ENCODE data around the gene AIFM2. TPM values are rescaled to one million over a fixed set of nuclear protein-coding genes. Genes with fewer than 3 reads are reported as not detected.
A peak's percentile ranks its signal among the peaks of the same experiment; 100 is the strongest.
"Not testable (repeated sequence)": the region's sequence is repeated elsewhere in the genome, so short reads cannot be mapped to it uniquely, and the experiment has no call there.

AIFM2 gene
- 6.6 TPM for polyA plus RNA-seq (ENCODE audit: insufficient read length)
- long read RNA-seq, donor 1, partial matches to known transcripts, result 0 of 2 reads
- long read RNA-seq, donor 1, other reads (novel, unspliced or antisense), result 0 of 2 reads
- long read RNA-seq, donor 2, partial matches to known transcripts, result 0 of 1 reads
- long read RNA-seq, donor 2, other reads (novel, unspliced or antisense), result 0 of 1 reads
- long read RNA-seq, donor 3, result 0 reads
- long read RNA-seq, donor 4, result 0 reads
- long read RNA-seq, donor 5, partial matches to known transcripts, result 155 of 159 reads
- long read RNA-seq, donor 5, other reads (novel, unspliced or antisense), result 0 of 159 reads
- long read RNA-seq, donor 6, partial matches to known transcripts, result 0 of 1 reads
- long read RNA-seq, donor 6, other reads (novel, unspliced or antisense), result 0 of 1 reads
- long read RNA-seq, donor 7, partial matches to known transcripts, result 0 of 5 reads
- long read RNA-seq, donor 7, other reads (novel, unspliced or antisense), result 0 of 5 reads
- long read RNA-seq, donor 8, partial matches to known transcripts, result 0 of 2 reads
- long read RNA-seq, donor 8, other reads (novel, unspliced or antisense), result 0 of 2 reads

DNA sequence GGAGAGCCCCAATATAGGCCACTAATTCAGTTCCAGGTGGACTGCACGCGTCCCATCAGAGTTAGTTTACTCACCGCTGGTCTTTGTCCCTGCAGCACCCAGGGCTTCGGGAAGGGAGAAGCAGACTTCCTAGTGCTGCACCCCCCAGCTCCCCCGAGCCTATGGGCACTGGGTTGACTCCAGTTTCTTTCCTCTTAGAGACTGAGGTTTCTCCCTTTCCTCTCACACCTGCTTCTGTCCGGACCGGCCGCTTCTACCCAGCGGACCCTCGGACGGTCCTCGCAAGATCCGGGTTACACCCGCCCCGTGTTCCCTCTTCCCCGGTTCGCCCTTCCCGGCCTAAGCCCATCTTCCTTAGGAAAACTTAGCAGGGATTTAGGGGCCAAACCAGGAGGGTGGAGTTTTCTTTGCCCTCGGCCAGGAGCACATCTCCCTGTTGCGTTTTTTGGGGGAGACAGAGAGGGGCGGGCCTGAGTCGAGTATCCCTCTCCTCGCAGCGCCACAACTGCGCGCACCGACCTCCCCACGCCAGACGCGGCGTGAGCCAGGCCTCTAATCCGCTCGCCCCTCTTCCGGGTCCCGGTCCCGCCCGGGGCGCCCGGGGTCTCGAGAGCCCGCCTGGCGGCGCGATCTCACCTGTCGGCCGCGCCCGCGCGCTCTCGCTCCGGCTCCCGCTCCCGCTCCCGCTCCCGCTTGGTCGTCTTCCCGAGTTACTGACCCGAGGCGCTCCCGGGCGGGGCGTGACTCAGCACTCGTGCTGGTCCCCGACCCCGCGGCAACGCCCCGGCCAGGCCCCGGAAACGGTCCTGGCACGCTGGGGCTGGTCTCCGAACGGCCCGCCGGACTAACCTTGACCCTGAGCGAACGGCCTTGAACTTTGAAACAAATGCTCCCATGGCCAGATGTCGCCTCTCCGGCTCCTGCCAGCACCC is at the start of gene AIFM2:
Gene AIFM2, minus strand, starts transcription at position 728 of the 932 bp plus-strand sequence. CDS start 8,741 bp downstream, outside the sequence.
- peak; percentile 67 for DNase-seq

- not testable (repeated sequence) for DNase-seq
These were observed 46.6 kb upstream of the AIFM2 start for GRCh38 chr10:70179209-70179608.

- DNase-seq, result no peak
These were observed 45.6 kb upstream of the AIFM2 start for GRCh38 chr10:70178139-70178725.

DNA sequence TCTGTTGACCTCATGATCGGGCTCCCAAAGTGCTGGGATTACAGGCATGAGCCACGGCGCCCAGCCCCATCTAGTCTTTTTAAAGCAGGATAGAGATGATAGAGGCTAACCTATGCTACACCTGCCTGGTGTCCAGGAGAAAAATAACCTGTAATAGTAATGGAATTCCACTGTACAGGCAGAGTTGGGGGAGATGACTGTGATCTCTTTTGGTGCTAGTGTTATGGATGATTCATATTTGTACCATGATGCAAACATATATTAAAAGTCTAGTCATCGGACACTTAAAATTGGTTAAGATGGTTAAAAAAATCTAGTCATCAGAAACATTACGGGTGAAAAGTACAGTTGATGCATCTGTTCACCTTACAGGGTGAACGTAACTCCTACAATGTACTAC is 43.8 kb upstream of the AIFM2 start:
- no peak for DNase-seq

GRCh38 chr10:70175516-70175915 is 42.9 kb upstream of the AIFM2 start:
- no peak for DNase-seq

GRCh38 chr10:70174058-70174741 is 41.6 kb upstream of the AIFM2 start:
- DNase-seq, result no peak

DNA sequence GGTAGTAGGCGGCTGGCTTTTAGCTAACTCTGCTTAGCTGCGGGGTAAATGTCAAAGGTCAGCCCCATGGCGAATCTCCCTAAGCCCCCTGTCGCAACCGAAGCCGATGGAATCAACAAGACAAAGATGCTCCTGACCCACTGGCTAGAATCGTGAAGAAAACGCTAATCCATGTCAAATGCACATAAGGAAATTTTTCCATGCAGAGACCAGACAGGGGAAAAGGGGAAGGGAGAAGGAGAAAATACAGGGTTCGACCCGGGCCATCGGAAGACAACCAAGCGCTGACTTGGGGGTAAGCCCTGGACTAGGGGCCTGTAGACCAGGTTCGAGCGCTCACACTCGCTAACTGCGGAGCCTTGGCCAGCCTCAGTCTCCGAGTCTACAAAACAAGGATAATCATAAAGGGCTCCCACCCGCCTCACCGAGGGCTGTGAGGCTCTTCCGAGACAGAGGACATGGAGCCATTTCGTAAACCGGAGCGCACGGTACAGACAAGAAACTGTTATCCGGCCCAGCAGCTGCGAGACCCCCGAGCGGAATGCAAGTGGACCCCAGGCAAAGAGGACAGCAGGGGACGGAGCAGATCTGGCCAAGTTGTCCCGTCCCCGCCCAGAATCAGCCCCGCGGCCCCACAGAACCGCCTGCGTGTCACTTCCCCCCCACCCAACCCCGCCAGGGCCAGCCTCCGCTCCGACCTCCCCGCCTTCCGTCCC is 37.2 kb upstream of the AIFM2 start:
- no peak for DNase-seq

GRCh38 chr10:70169011-70169410 is 36.4 kb upstream of the AIFM2 start:
- DNase-seq, result no peak

DNA sequence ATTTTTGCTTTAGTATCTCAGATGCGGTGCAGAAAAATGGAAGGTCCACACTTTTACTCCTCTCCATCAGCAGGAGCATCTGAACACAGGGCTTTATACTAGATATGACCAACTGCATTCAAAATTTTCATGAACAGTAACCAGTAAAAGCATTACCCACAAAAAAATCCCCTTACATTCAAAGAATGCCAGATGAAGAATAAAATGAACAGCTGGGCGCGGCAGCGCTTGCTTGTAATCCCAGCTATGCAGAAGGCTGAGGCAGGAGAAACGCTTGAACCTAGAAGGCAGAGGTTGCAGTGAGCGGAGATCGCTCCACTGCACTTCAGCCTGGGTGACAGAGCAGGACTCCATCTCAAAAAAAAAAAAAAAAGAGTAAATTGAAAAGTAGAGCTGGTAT is 34.6 kb upstream of the AIFM2 start:
- DNase-seq, result no peak

GRCh38 chr10:70166394-70166793 is 33.8 kb upstream of the AIFM2 start:
- no peak for DNase-seq

GRCh38 chr10:70164163-70164562 is 31.5 kb upstream of the AIFM2 start:
- DNase-seq, result no peak

DNA sequence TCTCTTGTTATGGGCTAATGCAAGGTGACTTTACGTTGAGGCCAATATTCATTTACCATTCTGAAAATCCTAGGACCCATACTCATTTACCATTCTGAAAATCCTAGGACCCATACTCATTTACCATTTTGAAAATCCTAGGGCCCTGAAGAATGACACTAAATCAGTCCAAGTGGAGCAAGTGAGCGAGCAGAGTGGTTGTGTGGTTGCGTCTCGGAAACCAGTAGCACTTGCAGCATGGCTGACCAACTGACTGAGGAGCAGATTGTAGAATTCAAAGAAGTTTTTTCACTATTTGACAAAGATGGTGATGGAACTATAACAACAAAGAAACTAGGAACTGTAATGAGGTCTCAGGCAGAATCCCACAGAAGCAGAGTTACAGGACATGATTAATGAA is 30.8 kb upstream of the AIFM2 start:
- no peak for DNase-seq

- no peak for DNase-seq
These were observed 30.2 kb upstream of the AIFM2 start for GRCh38 chr10:70162892-70163201.

- DNase-seq, result no peak
These were observed 29.7 kb upstream of the AIFM2 start for GRCh38 chr10:70162151-70162891.

DNA sequence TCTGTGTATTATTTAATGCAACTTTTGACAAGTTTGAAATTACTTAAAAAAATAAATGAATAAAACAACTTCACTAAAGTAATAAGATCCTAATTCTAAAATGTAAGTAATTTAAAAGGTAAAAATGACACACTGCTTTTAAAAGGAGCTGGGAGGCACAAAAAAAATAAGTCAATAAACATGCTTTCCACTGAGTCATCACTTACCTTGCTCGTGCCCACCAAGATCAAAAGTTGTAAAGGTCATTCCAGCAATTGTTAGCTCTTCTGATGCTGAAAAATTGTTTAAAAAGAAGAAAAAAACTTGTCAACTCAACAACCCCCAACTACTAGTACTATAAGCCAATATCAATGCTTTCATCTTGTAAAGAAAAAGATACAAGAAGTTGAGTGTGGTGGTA is 28.2 kb upstream of the AIFM2 start:
- DNase-seq, result no peak

DNA sequence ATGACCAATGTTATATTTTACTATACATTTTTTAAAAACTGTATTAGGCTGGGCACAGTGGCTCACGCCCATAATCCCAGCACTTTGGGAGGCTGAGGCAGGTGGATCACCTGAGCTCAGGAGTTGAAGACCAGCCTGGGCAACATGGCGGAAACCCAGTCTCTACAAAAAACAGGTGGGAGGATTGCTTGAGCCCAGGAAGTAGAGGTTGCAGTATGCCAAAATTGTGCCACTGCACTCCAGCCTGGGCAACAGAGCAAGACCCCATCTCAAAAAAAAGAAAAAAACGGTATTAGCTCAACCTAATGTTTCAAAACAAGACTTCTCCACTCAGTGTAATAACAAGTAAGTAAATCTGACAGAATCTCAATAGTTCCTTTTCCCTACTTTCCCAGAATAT is 26.7 kb upstream of the AIFM2 start:
- not testable (repeated sequence) for DNase-seq

GRCh38 chr10:70158113-70158512 is 25.5 kb upstream of the AIFM2 start:
- no peak for DNase-seq

DNA sequence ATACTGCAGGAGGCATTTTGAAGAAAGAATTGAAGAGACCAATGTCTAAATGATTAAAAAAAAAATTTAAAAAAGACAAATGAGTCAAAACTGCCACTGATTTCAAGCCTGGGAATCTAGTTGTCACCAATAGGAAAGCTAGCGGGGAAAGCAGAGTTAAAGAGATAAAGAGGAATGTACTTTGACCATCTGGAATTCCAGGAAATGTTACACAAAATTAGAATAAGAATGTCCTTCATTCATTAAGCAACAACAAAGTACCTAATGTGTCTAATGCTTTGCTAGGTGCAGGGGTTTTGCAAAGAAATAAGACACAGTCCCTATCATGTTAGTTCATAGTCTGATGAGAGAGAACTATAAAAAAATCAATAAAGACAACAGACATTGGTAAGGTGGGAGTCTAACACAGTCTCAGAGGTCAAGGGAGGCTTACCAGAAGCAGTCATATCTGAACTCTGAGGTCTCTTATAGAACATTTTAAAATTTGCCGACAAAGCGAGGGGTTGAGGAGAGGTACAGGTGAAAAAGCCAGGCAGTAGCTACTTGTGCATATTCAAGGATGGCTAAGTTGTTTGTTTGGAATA is 22.7 kb upstream of the AIFM2 start:
- DNase-seq, result no peak

GRCh38 chr10:70148516-70148915 is 15.9 kb upstream of the AIFM2 start:
- no peak for DNase-seq

DNA sequence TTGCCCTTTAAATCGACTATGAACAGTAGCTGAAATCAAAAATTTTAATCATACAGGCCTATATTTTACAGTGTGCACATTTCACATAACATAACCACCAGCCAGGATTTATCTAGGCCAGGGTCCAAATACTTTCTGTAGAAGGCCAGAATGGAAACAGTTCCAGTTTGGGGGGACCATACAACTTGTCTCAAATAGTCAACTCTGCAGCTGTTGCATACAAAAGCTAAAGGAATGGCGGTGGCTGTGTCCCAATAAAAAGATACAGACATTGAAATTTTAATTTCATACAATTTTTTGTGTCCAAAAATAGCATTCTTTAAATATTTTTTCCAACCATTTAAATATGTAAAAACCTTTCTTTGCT is 14.6 kb upstream of the AIFM2 start:
- DNase-seq, result no peak
